HG02970 (cell line): Measurements from ENCODE around the gene IFT88.

ENCODE experiments used
- ATAC-seq: cut with Tn5 transposase; IDR thresholded peaks from one replicate; pipeline ENCODE4 v1.9.1; 2021; ENCODE audit warnings: mild to moderate bottlenecking, moderate library complexity, moderate number of reproducible peaks; ENCODE audit not compliant: unreplicated experiment, low FRiP score

IFT88 gene

GRCh38 chr13:20561741-20562140 is 5.2 kb upstream of the IFT88 start:
- no peak for ATAC-seq

GRCh38 chr13:20565115-20565736 is 1.7 kb upstream of the IFT88 start:
- no peak for ATAC-seq

GRCh38 chr13:20566468-20566897 is 474 bp upstream of the IFT88 start:
- peak; percentile 39 for ATAC-seq

GRCh38 chr13:20567881-20568528 is 1.0 kb downstream of the IFT88 start:
- ATAC-seq, result no peak

- ATAC-seq, result no peak
Measured at GRCh38 chr13:20570517-20570916, 3.6 kb downstream of the IFT88 start.

- ATAC-seq, result no peak
Measured at GRCh38 chr13:20571676-20572075, 4.7 kb downstream of the IFT88 start.

GRCh38 chr13:20573186-20573585 is 6.2 kb downstream of the IFT88 start:
- ATAC-seq, result no peak

- no peak for ATAC-seq
Measured at GRCh38 chr13:20573636-20574035, 6.7 kb downstream of the IFT88 start.

GRCh38 chr13:20579191-20579590 is 12.2 kb downstream of the IFT88 start:
- no peak for ATAC-seq

GRCh38 chr13:20580257-20580656 is 13.3 kb downstream of the IFT88 start:
- no peak for ATAC-seq

GRCh38 chr13:20582026-20582425 is 15.1 kb downstream of the IFT88 start:
- ATAC-seq, result no peak

- no peak for ATAC-seq
Measured at GRCh38 chr13:20583803-20584293, 16.9 kb downstream of the IFT88 start.

- ATAC-seq, result no peak
Measured at GRCh38 chr13:20585371-20585770, 18.4 kb downstream of the IFT88 start.

- no peak for ATAC-seq
Measured at GRCh38 chr13:20588529-20589110, 21.7 kb downstream of the IFT88 start.

GRCh38 chr13:20590561-20590960 is 23.6 kb downstream of the IFT88 start:
- ATAC-seq, result no peak

- ATAC-seq, result no peak
Measured at GRCh38 chr13:20592606-20593005, 25.6 kb downstream of the IFT88 start.

GRCh38 chr13:20594280-20594679 is 27.3 kb downstream of the IFT88 start:
- ATAC-seq, result no peak

GRCh38 chr13:20607015-20607414 is 40.1 kb downstream of the IFT88 start:
- no peak for ATAC-seq

GRCh38 chr13:20608438-20609020 is 41.6 kb downstream of the IFT88 start:
- ATAC-seq, result no peak

GRCh38 chr13:20609145-20609544 is 42.2 kb downstream of the IFT88 start:
- no peak for ATAC-seq

GRCh38 chr13:20610006-20610405 is 43.0 kb downstream of the IFT88 start:
- ATAC-seq, result no peak
